ENCODE data around the gene PACRG.
"Not testable (repeated sequence)": the region's sequence is repeated elsewhere in the genome, so short reads cannot be mapped to it uniquely, and the experiment has no call there.

The PACRG gene

DNA sequence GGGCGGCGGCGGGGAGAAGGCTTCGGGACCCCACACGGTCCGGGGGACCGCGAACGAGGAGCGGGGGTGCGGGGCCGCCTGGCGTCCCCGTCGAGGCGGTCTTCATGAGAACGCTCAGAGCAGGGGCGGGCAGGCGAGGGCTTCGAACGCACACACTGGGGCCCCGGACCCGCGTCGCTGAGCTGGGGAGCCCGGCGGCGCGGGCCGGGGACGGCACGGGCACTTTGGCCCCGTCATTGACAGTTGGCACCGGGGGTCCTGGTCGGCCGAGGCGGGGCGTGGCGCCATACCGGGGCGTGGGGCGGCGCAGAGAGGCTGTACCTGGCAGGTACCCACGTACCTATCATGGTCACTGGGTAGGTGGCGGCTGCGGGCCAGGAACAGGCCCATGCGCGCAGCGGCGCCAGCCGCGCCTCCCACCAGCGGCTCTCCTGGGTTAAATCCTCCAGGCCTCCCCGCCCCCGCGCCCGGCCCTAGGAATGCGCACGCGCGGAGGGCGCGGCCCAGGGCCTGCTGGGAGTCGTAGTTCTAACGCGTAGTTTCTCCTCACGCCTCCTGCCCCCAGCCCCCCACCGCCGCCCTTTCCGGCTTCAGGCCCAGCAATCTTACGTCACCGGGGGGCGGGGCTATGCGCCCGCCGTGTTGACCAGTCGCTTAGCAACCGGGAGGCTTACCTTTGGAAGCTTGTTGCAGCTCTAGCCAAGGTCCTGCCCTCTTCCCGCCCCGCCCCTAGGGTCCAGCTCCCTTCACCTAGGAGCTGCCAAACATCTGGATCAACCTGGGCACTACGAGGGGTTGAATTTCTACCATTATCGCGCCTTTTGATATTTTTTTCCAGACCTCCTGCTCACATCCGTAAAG, at the start of gene PACRG, which contains the start of gene PRKN:
Gene PACRG, plus strand, starts transcription at position 653 of the 861 bp plus-strand sequence.
Gene PRKN, minus strand, starts transcription at position 445 of the 861 bp plus-strand sequence.
- DNase-seq (ENCODE audit: low read depth): no peak

GRCh38 chr6:162678896-162679295, 48.9 kb upstream of the PACRG start:
- DNase-seq (ENCODE audit: low read depth): not testable (repeated sequence)

DNA sequence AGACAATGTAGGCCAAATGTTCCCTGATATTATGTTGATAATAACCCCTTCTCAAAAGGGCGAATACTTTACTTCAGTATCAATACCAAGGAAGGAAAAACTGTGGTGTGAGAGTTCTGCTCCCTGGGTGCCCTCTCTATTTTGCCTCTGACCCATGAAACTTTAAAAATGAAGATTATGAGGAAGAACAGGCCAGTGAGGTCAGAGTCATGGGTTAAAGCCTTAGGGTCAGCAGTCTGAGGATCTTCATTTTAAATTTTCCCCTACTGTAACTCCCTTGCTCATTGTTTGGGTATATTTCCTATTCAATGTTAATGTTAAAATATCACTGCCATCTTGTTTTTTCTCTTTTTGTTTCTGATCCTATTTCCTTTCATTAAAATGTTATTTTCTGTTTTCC, 48.1 kb upstream of the PACRG start:
- DNase-seq (ENCODE audit: low read depth): no peak

DNA sequence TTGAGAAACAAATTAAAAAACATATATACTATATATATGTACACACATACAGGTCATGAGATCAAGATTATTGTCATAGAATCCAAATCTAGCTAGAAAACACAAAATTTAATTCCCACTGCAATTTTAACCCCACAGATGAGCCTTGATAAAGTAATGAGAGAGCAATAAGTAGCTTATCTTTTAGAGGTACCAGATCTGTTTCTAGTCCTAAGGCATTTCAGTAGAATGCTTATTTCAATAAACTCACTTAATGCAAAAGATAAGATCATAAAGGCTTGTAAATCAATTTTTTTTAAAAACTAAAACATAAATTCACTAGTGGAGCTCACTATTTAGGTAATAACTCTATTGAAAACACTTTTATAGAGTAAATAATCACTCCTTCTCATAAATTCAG, 47.4 kb upstream of the PACRG start:
- DNase-seq (ENCODE audit: low read depth): no peak

DNA sequence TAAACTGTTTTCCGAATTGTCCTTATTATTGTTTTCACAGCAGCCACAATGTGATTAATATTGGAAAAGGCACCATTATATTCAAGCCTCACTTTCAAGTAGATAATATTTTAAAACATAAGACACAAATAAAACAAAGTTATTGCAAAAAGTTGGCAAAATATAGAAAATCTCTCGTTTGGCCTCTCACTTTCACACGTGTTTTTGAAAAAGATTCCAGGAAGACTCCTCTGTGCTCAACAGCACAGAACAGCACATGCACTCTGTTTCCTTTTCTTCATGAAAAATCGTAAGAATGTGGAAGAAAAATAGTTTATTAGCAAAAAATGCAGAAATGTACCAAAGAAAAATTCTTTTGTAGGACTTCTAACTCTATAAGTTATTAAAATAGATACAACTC, 46.9 kb upstream of the PACRG start:
- no peak for DNase-seq (ENCODE audit: low read depth)

DNA sequence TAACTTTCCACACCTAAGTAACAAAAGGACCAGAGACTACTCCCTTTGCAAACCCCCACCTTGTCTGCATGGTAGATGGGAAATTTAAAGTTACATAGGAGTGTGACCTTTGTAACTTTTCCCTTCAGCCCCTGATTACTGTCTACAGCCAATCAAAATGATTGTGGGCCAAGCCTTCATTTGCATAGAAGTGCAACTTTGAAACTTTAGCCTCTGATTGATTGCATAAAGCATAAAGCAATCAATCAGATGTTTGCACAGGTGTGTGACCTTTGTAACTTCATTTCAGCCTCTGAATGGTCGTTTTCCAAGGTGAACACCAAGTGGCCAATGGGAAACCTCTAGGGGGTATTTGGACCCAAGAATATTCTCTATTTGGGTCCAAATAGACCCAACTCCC, 46.3 kb upstream of the PACRG start:
- no peak for DNase-seq (ENCODE audit: low read depth)

GRCh38 chr6:162683135-162683534, 44.6 kb upstream of the PACRG start:
- no peak for DNase-seq (ENCODE audit: low read depth)

DNA sequence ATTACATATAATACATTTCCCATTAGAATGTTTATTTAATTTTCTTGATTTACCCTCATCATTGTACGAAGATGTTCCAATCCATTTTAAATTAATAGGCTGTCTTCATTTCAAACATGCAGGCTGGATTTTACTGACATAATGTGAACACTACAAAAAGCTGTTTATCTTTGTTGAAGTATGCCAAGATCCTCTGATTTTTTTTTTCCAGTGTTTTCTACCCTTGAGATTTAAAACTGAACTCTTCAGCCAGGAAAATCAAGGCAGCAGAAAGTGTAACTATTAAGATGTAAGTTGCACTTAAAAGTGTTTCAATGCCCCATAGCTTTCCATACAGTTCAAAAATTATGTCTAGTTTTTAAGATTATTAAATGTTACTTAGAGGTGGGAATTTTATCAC, 43.7 kb upstream of the PACRG start:
- DNase-seq (ENCODE audit: low read depth): no peak

DNA sequence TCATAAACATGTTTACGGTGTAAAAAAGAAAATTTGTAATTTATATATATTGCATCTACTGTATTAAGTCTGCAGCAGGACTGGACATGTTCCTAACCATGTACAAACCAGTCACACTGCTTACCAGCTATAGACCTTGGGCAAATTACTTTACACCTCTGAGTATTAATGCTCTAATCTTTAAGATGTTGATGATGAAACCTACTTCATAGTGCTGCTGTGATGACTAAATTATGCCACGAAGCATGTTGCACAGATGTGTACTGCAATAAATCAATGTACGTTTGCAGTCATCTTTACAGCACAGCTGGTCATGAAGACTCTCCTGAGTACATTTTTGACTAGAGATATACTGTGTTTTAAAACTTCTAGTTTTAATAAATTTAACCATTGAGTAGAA, 42.8 kb upstream of the PACRG start:
- DNase-seq (ENCODE audit: low read depth): no peak

GRCh38 chr6:162685586-162685985, 42.2 kb upstream of the PACRG start:
- no peak for DNase-seq (ENCODE audit: low read depth)

DNA sequence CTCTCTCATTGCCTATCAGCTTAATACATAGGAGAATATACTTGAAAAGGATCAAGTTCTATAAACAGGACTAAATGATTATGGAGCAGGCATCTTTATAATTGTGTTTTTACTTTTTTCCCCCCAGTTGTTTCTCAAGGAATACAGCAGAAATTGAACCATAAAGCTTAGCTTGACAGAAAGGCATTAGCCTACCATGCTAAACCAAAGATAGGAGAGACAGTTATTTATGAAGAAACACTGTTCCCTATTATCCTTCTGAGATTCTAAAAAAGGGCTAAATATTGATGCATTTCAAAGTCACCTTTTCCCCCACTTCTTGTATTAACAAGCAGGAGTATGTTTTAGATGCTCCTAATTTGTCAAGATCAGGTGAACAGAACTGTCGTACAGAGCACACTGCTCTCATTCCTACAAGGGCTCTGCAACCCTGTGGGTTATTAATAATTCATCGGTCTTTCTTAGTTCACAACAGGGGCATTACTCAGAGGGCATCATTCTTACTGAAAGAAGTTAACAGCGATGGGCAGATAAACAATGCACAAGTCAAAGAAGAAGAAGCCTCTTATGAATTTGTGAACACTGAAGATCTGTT, 38.9 kb upstream of the PACRG start:
- no peak for DNase-seq (ENCODE audit: low read depth)

DNA sequence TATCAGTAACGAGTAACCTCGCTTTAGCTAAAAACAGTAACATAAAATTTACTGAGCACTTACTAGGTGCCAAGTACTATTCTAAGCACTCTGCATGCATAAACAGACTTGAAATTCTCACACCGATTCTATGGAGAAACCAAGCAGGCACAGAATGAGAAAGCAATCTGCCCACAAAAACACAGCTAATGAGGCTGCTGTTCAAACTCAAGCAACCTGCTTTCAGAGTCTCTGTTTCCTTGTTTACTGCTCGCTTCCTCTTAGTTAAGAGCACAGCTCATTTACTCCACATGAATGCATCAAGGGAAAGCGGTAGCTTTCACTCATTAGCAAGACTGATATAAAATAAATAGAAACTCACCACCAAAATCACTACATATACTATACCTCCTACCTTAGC, 37.6 kb upstream of the PACRG start:
- no peak for DNase-seq (ENCODE audit: low read depth)

DNA sequence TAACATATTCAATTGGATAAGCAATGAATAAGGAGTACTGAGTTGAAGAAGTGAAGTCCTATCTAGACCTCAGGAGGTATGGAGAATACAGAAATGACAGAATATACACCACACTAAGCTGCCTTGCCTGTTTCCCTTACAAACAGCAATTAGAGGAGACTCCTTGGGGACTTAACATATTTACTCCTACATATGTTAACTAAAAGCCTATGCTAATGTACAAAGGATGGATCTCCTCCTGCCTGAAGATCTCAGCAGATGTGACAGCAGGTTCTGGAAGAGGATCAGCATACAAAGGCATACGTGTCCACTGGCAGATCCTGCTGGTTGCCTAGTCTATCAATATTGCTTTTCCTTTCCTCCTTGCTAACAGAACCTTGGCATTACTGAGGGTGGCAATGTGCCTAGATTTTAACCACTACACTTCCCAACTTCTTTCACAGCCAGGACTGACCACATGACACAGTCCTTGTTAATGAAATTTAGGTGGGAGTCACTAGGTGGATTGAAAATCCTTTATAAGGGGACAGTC, 29.8 kb upstream of the PACRG start:
- DNase-seq (ENCODE audit: low read depth): no peak

- DNase-seq (ENCODE audit: low read depth): no peak
Measured at GRCh38 chr6:162698440-162698839, 29.3 kb upstream of the PACRG start.

DNA sequence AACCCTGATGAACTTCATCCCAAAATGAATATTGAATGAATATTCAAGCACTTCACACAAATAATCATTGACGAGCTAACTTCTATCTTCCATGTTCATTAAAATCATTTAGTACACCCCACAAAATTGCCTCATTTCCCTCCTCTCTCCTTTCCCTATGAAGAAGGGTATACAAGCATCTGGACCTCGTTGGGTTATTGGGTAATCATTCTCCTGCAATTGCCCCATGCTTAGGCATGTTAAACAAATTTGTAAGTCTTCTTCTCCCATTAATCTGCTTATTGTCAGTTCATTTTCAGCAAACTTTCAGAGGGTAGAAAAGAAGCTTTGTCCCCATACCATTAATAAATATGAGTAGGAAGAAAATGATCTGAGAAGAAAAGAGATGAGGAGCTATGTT, 27.8 kb upstream of the PACRG start:
- DNase-seq (ENCODE audit: low read depth): no peak

DNA sequence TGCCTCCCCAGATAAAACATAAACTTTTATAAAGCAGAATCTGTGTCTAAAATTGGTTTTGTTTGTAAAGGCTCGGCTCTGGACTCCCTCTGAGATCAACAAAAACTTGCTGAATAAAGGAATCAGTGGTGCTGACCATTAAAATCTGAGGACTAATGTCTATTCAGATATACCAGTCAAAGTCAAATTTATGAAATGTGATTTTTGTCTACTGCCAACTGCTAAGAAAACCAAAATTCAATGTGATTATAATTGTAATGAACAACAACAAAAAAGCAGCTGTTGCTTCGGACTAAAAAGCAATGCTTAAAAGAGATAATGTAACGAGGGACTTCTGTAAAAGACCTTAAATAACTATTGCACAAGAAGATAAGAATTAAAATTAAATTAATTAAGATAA, 26.8 kb upstream of the PACRG start:
- no peak for DNase-seq (ENCODE audit: low read depth)

- DNase-seq (ENCODE audit: low read depth): no peak
Measured at GRCh38 chr6:162701551-162701950, 26.2 kb upstream of the PACRG start.

- DNase-seq (ENCODE audit: low read depth): no peak
Measured at GRCh38 chr6:162702446-162702845, 25.3 kb upstream of the PACRG start.

- DNase-seq (ENCODE audit: low read depth): no peak
Measured at GRCh38 chr6:162704001-162704400, 23.8 kb upstream of the PACRG start.

- DNase-seq (ENCODE audit: low read depth): no peak
Measured at GRCh38 chr6:162705736-162706135, 22.0 kb upstream of the PACRG start.

GRCh38 chr6:162706232-162706631, 21.5 kb upstream of the PACRG start:
- no peak for DNase-seq (ENCODE audit: low read depth)

GRCh38 chr6:162708971-162709370, 18.8 kb upstream of the PACRG start:
- DNase-seq (ENCODE audit: low read depth): no peak

DNA sequence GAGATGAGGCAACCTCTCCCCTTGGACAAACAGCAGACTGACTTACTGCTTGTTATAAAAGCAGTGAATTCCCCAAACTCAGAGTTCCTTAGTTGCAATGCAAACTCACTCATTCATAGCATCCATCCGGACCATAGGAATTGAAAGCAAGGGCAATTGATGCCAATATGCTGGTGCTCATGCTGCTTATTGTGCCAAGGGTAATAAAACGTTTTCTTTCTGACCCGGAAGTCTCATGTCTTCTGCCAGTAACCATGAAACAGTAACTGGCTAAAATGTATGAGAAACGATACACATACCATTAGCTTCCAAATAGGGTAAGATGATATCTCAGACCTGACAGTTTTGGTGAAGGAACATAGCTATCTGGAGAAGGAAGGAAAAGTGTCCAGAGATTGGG, 18.3 kb upstream of the PACRG start:
- DNase-seq (ENCODE audit: low read depth): no peak

Measured in HS-27A (cell line).